Measurements from ENCODE around the gene ADD1. TPM values are rescaled to one million over a fixed set of nuclear protein-coding genes. Genes with fewer than 3 reads are reported as not detected.

Gene ADD1
- total RNA-seq, 1 donor from 2014 or later = 235 TPM

- Mint-ChIP-seq H3K4me1 (ENCODE audit: unreplicated experiment) (peaks cover 16% of the 10 kb centered on the region), H3K27ac (peak overlapping the region; percentile 39), H3K27me3 (no peaks in the 10 kb centered on the region), H3K9me3 (peaks cover 4% of the 10 kb centered on the region), H3K4me3 (no peak overlapping the region), H3K36me3 (peaks cover 30% of the 10 kb centered on the region)
- peak; percentile 60 for DNase-seq (ENCODE audit: extremely low spot score, unreplicated experiment)
- TF ChIP-seq CTCF (conservative IDR thresholded peaks at IDR 0.05) = no peak
These were observed 82.6 kb downstream of the ADD1 start for GRCh38 chr4:2925931-2926860.

- H3K27ac Mint-ChIP-seq = peak overlapping the region; percentile 69
- H3K4me1 Mint-ChIP-seq (ENCODE audit: unreplicated experiment) = peaks cover 8% of the 10 kb centered on the region
- no peaks in the 10 kb centered on the region for H3K27me3 Mint-ChIP-seq
- no peaks in the 10 kb centered on the region for H3K9me3 Mint-ChIP-seq
- no peak overlapping the region for H3K4me3 Mint-ChIP-seq
- no peak for DNase-seq (ENCODE audit: extremely low spot score, unreplicated experiment)
- peaks cover 20% of the 10 kb centered on the region for H3K36me3 Mint-ChIP-seq
- no peak for TF ChIP-seq CTCF (conservative IDR thresholded peaks at IDR 0.05)
These were observed 83.5 kb downstream of the ADD1 start for GRCh38 chr4:2927016-2927695.

GRCh38 chr4:2927696-2928075 lies 84.0 kb downstream of the ADD1 start:
- Mint-ChIP-seq H3K36me3 (peaks cover 18% of the 10 kb centered on the region), H3K27ac (peak overlapping the region; percentile 69), H3K4me1 (ENCODE audit: unreplicated experiment) (peaks cover 5% of the 10 kb centered on the region), H3K9me3 (no peaks in the 10 kb centered on the region), H3K27me3 (no peaks in the 10 kb centered on the region), H3K4me3 (no peak overlapping the region)
- DNase-seq (ENCODE audit: extremely low spot score, unreplicated experiment) = no peak
- no peak for TF ChIP-seq CTCF (conservative IDR thresholded peaks at IDR 0.05)

GRCh38 chr4:2928242-2929176 lies 84.9 kb downstream of the ADD1 start:
- DNase-seq (ENCODE audit: extremely low spot score, unreplicated experiment) = no peak
- Mint-ChIP-seq H3K4me1 (ENCODE audit: unreplicated experiment) (peaks cover 6% of the 10 kb centered on the region), H3K9me3 (no peaks in the 10 kb centered on the region)

More at GRCh38 chr4:2928242-2929176, 84.9 kb downstream of the ADD1 start:
- no peak for TF ChIP-seq CTCF (conservative IDR thresholded peaks at IDR 0.05)
- H3K36me3 Mint-ChIP-seq = peaks cover 14% of the 10 kb centered on the region
- H3K27ac Mint-ChIP-seq = peak overlapping the region; percentile 69
- H3K4me3 Mint-ChIP-seq = peak overlapping the region; percentile 48
- no peaks in the 10 kb centered on the region for H3K27me3 Mint-ChIP-seq

All from type B pancreatic cell (in vitro differentiated cells).